Activated CD8-positive, alpha-beta memory T cell treated with anti-CD3 and anti-CD28 coated beads for 24 hours (primary cell): ENCODE data around the gene GRB2.
"Not testable (repeated sequence)": the region's sequence is repeated elsewhere in the genome, so short reads cannot be mapped to it uniquely, and the experiment has no call there.

Experiments
- DNase-seq: peaks from one replicate; pipeline ENCODE4 v3.0.0-alpha.2; 2020

Gene GRB2

DNA sequence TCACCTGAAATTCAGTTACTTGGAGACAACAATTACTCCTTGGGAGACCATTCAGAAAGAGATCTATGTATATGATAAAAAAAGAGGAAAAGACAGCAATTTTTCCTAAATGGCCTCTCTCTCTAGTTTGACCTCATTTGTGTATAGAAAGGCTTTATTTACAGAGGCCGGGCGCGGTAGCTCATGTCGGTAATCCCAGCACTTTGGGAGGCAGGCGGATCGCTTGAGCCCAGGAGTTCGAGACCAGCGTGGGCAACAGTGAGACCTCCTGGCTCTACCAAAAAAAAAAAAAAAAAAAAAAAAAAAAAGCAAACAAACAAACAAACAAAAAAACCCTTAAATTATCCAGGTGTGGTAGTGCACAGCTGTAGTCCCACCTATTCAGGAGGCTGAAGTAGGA lies 20.7 kb downstream of the GRB2 start:
- no peak for DNase-seq

DNA sequence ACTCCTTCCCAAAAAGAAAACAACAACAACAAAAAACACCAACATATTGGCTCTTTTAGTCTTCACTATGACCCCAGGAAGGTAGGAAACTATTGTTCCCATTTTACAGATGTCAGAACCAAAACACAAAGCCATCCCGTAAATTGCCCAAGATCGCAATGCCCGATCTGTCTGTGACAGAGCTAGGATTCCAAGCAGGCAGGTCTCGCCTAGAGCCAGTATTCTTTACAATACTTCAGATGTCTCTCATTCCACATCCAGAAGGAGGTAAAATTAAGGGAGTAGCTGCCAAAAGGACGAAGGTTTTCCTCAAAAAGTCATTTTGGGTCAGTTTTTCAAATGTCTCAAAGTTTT lies 21.7 kb downstream of the GRB2 start:
- no peak for DNase-seq

- no peak for DNase-seq
Measured at GRCh38 chr17:75380750-75381149, 24.7 kb downstream of the GRB2 start.

- DNase-seq, result no peak
Measured at GRCh38 chr17:75380315-75380714, 25.2 kb downstream of the GRB2 start.

GRCh38 chr17:75379426-75379825 lies 26.1 kb downstream of the GRB2 start:
- not testable (repeated sequence) for DNase-seq

GRCh38 chr17:75373280-75373679 lies 32.2 kb downstream of the GRB2 start:
- no peak for DNase-seq

DNA sequence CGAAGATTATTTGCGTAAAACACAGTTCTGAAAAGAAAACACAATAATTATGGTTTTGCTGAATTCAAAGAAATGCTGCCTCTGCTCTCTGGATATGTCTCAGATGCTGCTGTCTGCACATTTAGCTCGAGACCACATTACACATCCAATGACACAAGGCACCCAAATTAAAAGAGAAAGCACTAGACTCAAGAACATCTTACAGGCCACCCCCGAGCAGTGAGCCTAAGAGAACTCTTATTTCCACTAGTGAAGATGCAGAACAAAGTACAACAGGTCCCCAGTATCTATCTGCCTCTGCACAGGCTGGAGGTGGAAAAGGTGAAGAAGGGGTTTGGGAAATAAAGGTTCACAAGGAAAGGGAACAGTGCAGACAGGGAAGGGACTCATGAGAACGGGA lies 33.5 kb downstream of the GRB2 start:
- DNase-seq, result no peak

GRCh38 chr17:75371339-75371738 lies 34.1 kb downstream of the GRB2 start:
- no peak for DNase-seq

DNA sequence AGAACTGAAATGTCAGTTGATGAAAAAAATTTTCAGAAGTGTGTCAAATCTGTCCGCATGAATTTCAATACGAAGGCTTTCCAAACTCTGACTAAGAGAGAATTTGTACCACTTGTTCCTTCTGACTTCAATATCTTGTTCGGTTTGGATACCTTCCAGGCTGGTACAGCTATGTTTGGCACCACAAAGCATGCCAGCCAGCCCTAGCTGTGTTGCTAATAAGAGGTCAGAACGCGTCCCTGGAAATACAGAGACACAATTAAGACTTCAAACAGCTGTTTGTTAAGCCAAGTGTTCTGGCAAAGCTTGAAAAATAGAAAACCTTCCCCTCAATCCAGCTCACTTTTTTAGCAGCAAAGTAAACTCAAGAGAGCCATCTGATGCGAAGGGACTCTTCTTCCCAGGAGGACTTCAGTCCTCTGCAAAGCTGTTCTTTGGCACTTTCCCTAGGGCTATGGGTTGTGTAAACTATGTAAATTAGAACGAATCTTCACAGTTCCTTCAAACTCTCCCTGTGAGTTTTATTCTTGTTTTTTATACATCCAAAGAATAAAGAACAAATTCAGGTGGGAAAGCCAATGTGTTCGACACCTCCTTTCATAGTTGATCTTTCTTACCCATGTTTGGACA lies 35.1 kb downstream of the GRB2 start:
- no peak for DNase-seq

- DNase-seq, result peak; percentile 37
Measured at GRCh38 chr17:75367838-75368789, 37.4 kb downstream of the GRB2 start.

DNA sequence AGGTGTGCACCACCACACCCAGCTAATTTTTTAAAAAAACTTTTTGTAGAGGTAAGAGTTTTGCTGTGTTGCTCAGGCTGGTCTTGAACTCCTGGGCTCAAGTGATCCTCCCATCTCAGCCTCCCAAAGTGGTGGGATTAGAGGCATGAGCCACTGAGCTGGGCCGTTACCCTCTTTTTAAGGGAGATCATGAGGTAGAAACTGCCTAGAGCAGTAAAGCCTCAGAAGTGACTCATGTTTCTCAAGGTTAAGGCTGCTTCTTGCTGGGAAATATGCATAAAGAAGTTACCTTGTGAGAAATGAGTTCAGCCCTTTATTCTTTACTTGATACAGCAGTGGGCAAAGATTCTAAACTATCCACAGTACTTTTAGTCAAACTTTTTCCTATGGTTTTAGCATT lies 38.2 kb downstream of the GRB2 start:
- DNase-seq, result peak; percentile 55

GRCh38 chr17:75366432-75366831 lies 39.0 kb downstream of the GRB2 start:
- peak; percentile 19 for DNase-seq

DNA sequence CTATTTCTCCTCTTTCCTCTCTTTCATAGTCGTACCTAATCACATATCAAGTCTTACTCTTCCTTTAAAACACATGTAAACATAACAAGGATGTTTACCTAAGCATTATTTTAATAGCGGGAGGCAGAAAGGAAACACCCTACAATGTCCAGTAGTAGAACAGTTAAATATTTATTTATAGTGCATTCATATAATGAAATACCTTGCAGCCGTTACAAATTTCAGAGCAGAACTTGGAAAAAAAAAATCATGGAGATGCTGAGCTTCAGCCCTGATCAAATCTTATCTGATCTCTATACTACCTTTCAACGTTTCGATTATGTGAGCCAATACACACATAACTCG lies 39.6 kb downstream of the GRB2 start:
- DNase-seq, result no peak

DNA sequence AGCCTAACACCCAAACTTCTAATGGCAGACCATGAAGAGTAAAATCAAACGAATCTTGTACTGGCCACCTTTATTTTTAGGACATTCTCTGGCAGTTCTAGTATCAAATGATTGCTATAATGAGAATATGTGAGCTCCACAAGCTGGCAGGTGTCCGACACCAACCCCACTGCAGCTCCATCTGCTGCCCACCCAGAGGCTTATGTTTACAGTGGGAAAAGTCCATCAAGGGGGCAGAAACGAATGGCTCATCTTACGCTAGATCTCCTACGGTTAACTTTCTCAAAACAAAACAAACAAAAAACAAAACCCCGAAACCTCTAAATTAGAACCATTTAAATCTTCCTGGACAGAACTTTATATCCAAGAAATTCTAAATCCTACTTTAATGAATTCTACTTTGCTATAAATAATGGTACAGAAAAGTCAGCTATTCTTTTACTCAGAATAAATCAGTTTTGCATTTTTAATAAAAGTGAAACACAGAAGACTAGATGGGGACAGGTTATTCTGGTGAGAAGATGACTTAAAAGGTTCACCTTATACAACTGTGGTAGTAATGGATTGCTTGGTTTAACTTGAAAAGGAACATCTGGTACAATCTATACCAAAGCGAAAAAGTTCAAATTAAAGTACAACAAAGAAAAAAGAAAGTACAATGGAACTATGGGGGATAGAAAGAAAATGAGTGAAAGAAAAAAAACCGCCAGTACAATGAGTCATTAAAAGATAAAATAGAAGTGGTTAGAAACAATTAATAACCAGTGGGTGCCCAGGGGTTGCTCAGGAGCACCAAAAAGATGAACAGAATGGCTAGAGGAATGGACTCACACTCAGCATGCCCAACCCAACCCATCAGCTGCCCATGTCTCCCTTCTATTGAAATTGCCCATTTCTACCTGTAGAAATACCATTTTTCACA lies 40.2 kb downstream of the GRB2 start:
- peak; percentile 43 for DNase-seq

DNA sequence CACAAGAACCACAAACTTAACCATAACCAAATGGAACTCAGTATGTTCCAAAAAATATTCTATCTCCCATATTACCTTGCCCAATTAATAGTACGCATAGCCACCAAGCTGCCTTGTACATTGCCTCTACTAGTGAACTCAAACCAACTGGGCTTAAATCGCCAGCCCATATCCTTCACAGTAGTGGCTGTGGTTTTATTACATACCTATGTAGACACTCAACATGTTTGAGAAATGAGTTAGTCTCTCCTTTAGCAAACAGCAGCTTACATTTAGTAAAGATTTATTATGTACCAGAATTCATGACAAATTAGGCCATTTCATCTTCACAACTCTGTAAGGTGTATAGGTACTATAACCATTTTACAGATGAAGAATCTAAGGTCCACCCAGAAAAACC lies 41.4 kb downstream of the GRB2 start:
- DNase-seq, result no peak

GRCh38 chr17:75361996-75362395 lies 43.5 kb downstream of the GRB2 start:
- DNase-seq, result peak; percentile 9

- no peak for DNase-seq
Measured at GRCh38 chr17:75361344-75361743, 44.1 kb downstream of the GRB2 start.

- DNase-seq, result peak; percentile 28
Measured at GRCh38 chr17:75356260-75356937, 49.1 kb downstream of the GRB2 start.

- DNase-seq, result no peak
Measured at GRCh38 chr17:75353176-75353575, 52.3 kb downstream of the GRB2 start.

DNA sequence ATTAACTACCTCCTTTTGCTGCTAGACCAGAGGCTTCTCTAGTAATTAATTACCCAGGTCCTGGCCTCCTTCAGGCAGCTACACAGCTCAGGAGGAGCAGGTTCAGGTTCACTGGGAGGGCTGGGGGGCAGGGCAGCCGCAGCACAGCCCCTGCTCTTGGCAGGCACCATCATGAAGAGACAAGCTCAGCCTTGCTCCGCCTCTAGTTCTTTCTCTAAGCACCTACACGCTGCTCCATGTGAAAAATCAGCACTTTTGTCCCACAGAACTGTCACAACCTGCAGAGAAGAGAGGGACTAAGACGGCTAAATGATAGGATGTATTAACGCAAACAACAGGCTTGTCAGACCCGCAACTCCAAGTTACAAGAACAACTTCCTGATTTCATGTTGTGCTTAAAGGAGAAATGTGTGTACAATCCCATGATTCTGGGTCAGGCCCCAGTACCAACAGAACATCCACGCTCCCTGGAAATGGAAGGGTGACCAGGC lies 53.4 kb downstream of the GRB2 start:
- no peak for DNase-seq

DNA sequence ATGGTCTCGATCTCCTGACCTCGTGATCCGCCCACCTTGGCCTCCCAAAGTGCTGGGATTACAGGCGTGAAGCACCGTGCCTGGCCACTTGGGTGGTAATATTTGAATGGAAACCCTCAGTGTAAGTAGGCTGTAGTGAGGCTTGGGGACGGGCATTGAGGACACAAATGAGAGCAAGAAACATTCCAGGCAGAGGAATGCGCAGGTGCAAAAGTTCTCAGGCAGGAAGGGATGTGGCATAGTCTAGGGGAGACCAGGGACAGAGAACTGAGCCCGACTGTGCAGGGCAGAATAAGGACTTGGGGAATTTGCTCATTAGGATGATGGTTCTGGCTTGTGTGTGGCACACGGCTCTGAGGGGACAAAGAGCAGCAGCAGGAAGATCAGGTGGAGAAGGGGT lies 54.8 kb downstream of the GRB2 start:
- no peak for DNase-seq

GRCh38 chr17:75350029-75350428 lies 55.4 kb downstream of the GRB2 start:
- DNase-seq, result no peak

GRCh38 chr17:75349589-75349988 lies 55.9 kb downstream of the GRB2 start:
- no peak for DNase-seq
